ENCODE results near the gene MEMO1.
A peak's percentile ranks its signal among the peaks of the same experiment; 100 is the strongest.
"Not testable (repeated sequence)": the region's sequence is repeated elsewhere in the genome, so short reads cannot be mapped to it uniquely, and the experiment has no call there.

Gene MEMO1

DNA sequence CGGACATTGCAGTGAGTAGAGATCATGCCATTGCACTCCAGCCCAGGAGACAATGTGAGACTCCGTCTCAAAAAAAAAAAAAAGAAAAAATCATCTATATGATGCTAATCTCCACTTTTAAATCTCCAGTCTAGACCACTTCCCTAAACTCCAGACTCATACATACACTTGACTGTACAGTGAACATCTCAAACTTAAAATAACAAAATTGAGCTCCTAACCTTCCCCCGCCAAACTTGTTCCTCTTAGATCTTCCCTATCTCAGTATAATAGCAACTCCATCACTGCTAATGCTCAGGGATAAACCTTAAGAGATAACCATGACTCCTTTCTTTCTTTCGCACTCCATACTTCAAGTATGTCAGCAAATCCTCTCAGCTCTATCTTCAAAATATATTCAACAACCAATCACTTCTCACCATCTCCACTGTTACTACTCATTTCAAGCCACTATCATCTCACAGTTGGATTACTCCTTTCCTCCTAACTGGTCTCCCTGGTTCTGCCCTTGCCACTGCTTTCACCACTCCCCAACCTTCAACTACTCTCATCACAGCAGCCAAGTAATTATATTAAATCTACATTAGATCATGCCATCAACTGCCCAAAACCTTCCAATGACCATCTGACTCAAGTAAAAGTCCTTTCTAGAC, 12.0 kb downstream of the MEMO1 start:
- no peak for DNase-seq (ENCODE audit: low spot score)

- no peak for DNase-seq (ENCODE audit: low spot score)
Measured at GRCh38 chr2:31997653-31998052, 13.2 kb downstream of the MEMO1 start.

- DNase-seq (ENCODE audit: low spot score), result no peak
Measured at GRCh38 chr2:31996571-31997150, 14.1 kb downstream of the MEMO1 start.

DNA sequence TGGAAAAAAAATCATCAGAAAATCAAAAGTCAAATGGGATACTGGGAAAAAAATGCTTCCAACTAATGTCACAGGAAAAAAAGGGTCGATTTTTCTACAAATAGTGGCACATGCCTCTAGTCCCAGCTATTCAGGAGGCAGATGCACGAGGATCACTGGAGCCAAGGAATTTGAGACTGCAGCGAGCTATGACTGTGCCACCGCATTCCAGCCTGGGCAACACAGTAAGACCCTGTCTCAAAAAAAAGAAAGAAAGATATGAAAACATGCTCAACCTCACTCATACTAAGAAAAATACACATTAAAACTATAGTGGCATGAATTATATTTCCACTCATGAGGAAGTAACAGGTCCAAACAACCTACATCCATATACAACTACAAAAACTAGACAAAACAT, 17.9 kb downstream of the MEMO1 start:
- DNase-seq (ENCODE audit: low spot score), result no peak

DNA sequence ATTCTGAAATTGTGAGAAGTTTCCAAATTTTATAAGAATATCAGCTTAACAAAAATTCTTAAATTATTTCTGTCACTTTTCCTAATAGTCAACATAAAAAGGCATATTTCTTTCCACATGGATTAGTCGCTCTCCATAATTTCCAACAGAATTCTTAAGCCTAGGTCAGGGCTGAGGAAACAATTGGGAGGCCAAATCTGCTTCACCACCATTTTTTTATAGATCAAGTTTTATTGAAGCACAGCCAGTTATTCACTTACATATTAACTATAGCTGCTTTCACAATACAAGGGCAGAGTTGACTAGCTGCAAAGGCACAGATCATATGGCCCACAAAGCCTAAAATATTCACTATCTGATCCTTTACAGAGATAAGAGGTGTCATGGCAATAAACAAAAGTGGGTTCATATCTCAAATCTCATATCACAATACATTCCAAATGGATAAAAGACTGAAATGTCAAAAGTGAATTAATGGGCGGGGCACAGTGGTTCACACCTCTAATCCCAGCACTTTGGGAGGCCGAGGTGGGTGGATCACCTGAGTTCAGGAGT, 18.7 kb downstream of the MEMO1 start:
- no peak for DNase-seq (ENCODE audit: low spot score)

- DNase-seq (ENCODE audit: low spot score), result no peak
Measured at GRCh38 chr2:31989946-31990345, 20.9 kb downstream of the MEMO1 start.

GRCh38 chr2:31987454-31988220, 23.2 kb downstream of the MEMO1 start:
- DNase-seq (ENCODE audit: low spot score), result peak; percentile 62

DNA sequence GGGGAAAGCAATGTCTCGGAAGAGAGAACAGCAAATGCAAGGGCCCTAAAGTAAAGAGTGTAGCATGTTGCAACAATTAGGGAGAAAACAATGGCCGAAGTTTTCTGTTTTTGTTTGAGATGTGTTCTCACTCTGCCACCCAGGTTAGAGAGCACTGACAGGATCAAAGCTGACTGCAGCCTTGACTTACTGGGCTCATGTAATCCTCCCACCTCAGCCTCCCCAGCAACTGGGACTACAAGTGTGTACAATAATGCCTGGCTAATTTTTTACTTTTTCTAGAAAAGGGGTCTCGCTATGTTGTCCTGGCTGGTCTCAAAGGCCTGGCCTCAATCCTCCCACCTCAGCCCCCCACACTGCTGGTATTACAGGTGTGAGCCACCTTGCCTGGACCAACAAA, 23.9 kb downstream of the MEMO1 start:
- no peak for DNase-seq (ENCODE audit: low spot score)

DNA sequence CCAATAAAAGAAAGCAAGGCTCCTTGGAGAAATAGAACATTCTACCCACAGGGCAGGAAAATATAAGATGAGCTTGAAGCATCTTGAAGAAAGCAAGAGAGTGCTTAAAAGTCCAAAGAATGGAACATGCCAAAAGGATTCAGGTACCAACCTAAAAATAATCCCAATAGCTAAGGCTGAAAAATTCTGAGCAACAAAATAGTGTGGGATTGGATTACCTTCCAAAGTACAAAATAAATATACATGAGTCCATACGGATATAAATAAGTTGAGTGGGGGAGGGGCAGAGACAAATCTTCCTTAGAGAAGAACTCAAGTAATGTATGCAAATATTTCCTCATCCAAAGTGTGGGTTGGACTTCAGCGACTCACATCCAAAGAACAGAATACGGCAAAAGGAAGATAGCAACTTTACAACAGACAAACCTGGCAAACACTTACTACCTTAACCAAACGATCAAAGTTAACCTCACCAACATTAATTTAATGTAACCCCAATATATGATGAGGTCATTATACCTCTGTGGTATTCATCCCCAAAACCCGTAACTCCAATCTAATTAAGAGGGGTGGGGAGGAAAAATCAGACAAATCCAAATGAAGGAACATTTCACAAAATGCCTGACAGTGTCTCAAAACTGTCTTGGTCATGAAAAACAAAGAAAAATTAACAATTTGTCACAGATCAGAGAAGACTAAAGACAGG, 26.9 kb downstream of the MEMO1 start:
- no peak for DNase-seq (ENCODE audit: low spot score)

DNA sequence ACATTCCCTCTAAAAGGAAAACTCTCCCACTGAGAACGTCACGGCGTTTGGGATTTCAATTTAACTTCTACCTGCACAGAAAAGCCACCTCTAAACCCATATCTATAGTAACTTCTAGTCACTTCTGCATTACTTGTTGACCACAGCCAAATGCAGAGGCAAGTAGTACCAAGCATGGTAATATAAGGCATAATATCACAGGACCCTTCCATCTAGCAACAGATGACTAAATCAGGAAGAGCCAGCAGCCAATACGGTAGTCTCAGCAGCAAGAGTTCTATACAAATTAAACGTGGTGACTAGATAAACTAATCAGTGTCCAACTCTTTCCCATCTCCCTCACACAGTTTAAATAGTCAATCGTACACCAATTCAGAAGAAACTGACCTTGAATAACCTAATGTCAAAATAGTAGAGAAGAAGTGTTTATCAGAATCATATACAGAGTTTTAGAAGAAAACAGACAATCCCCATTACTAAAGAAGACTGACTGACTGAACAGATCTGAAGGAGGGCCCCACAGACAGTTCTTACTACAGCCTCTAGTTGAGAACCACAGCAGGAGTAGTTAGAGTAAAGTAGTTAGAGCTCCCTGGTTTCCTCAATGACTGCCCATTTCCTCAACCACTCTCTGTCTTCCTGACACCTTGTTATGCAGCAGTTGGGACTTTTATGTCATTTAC, 30.0 kb downstream of the MEMO1 start:
- peak; percentile 15 for DNase-seq (ENCODE audit: low spot score)

DNA sequence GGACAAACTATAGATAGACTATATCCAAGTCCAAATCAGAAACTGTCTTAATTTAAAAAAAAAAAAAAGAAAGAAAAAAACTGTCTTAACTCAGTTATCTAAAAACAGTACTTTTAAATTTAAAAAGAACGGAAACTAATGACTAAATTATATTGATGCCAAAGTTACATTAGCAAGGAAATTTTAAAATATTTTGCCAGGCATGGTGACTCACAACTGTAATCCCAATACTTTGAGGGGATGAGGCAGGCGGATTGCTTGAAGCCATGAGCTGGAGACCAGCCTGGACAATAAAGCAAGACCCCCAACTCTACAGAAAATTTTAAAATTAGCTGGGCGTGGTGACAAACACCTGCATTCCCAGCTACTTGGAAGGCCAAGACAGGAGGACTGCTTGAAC, 30.9 kb downstream of the MEMO1 start:
- peak; percentile 14 for DNase-seq (ENCODE audit: low spot score)

DNA sequence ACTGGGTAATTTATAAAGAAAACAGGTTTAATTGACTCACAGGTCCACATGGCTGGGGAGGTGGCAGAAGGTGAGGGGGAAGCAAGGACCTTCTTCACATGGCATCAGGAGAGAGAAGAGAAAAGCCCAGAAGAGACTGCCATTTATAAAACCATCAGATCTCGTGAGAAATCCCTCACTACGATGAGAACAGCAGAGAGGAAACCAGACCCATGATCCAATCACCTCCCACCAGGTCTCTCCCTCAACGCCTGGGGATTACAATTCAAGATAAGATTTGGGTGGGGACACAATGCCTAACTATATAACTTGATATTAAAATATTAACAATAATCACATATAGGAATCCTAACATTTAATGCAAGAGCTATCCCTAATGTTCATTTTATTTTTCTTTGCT, 31.8 kb downstream of the MEMO1 start:
- no peak for DNase-seq (ENCODE audit: low spot score)

DNA sequence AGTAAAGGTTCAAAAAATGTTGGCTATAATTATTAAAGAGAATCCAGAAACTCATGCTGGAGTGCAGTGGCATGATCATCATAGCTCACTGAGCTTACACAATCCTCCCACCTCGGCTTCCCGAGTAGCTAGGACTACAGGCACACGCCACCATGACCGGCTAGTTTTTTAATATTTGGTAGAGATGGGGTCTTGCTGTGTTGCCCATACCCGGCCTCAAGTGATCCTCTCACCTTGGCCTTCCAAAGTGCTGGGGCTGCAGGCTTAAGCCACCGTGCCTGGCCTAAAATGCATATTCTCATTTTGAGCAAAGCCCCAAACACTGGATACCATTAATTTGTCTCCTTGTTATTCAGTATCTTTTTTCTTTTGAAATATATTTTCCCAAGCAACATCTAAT, 32.4 kb downstream of the MEMO1 start:
- no peak for DNase-seq (ENCODE audit: low spot score)

DNA sequence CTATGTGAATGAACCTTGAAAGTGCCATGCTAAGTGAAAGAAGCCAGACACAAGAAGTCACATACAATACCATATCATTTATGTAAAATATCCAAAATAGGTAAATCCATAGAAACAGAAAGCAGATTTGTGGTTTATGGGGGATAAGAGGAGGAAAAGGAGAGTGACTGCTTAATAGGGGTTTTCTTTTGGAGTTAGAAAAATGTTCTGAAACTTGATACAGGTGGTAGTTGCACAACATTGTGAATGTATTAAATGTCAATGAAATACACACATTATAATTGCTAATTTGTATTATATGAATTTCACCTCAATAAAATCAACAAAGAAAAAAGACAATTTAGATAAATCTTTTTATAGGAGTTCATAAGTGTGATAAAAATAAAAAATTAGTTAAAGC, 37.1 kb downstream of the MEMO1 start:
- no peak for DNase-seq (ENCODE audit: low spot score)

DNA sequence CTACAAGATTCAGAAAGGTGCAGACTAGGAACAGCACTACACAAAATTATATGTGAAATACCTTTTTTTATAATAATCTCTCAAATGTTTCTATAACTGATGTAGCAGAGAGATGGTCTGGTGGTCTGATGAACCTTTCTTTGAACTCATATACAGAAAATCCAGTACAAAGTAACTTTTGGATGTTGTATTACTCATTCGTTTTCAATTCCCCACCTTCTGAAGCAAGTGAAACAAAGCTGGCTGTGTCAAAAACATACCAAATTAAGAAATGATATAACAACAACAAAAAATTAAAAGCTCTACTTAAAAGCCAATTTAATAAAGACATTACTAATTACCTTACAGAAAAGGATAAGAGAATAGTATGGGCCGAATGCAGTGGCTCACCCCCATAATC, 38.7 kb downstream of the MEMO1 start:
- no peak for DNase-seq (ENCODE audit: low spot score)

DNA sequence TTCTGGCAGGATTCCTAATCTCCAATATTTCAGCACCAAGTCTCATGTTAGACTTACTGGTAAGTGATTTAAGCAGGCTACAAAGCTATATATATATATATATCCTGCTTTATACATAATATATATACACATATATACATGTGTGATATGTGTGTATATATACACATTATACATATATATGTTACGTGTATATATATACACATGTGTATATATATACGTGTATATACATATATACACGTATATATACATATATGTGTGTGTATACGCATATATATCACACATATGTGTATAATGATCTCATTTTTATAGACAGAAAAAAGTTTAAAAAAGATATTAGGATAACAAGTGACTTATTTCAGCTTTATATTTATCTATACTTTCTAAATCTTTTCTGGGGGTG, 41.6 kb downstream of the MEMO1 start:
- no peak for DNase-seq (ENCODE audit: low spot score)

DNA sequence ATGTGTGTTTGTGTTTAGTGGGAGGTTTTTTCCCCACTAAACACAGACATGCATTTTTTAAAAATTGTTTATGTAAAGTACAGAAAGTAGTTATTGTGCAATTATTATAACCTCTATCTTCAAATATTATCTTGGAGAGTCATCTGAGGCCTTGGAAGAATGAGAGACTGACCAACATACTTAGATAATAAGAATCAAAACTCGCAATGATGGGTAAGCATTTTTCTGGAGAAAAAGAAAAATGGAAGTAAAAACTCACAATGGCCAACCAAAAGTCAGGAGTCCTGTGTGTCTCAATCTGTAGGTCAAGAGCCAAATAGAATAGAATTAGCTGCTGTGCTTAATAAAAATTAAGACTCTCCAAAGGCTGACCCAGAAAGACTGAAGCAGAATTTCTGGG, 43.0 kb downstream of the MEMO1 start:
- peak; percentile 17 for DNase-seq (ENCODE audit: low spot score)

DNA sequence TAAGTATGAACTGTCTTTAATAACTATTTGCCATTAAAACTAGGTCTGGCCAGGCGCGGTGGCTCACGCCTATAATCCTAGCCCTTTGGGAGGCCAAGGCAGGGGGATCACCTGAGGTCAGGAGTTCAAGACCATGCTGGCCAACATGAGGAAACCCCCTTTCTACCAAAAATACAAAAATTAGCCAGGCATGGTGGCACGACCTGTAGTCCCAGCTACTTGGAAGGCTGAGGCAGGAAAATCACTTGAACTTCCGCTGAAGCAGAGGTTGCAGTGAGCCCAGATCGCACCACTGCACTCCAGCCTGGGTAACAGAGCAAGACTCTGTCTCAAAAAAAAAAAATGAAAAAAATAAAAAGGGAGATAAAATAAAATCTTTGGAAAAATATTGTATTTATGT, 44.4 kb downstream of the MEMO1 start:
- not testable (repeated sequence) for DNase-seq (ENCODE audit: low spot score)

GRCh38 chr2:31965094-31965493, 45.7 kb downstream of the MEMO1 start:
- no peak for DNase-seq (ENCODE audit: low spot score)

GRCh38 chr2:31962757-31963361, 47.9 kb downstream of the MEMO1 start:
- no peak for DNase-seq (ENCODE audit: low spot score)

DNA sequence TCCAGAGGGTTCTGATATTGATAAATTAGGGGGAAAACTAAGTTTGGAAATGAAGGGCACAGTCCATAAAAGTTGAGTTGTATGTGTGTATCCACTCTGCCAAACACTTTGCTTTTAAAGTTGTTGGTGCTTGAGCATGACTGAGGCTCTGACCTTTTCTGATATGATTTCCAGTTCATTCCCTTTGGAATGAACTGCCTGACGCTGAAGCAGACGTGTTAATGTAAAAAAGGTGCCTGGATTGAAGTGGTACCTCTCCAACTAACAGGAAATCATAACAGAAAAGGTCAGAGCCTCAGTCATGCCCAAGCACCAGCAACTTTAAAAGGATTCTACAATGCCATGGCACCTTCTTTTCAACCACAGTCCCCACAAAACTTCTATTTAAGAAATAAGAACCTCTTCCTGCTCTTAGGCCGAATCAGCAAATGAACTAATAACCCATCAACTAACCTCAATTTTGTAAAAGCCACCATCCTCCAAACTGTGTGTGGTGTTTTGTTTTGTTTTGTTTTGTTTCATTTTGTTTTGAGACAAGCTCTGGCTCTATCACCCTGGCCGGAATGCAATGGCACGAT, 52.6 kb downstream of the MEMO1 start:
- no peak for DNase-seq (ENCODE audit: low spot score)

All from GM03348 (cell line).